Activated naive CD4-positive, alpha-beta T cell treated with anti-CD3 and anti-CD28 coated beads, Interleukin-2, amount 50 U/mL, for 24 hours (primary cell): ENCODE data around the gene PTRH1.

Experiments
- H3K27ac Mint-ChIP-seq: one replicate; pipeline ENCODE4 v1.8.0; 2021; ENCODE audit warnings: mild to moderate bottlenecking, mixed read lengths
- H3K27me3 Mint-ChIP-seq: one replicate; pipeline ENCODE4 v1.8.0; 2021; ENCODE audit warnings: mixed read lengths
- H3K36me3 Mint-ChIP-seq: one replicate; pipeline ENCODE4 v1.8.0; 2021; ENCODE audit warnings: mixed read lengths
- H3K4me1 Mint-ChIP-seq: one replicate; pipeline ENCODE4 v1.8.0; 2021; ENCODE audit warnings: mixed read lengths
- H3K4me3 Mint-ChIP-seq: one replicate; pipeline ENCODE4 v1.8.0; 2021; ENCODE audit warnings: mild to moderate bottlenecking, mixed read lengths
- H3K9me3 Mint-ChIP-seq: one replicate; pipeline ENCODE4 v1.8.0; 2021; ENCODE audit warnings: mixed read lengths

PTRH1 gene

GRCh38 chr9:127749090-127749787 lies 33.8 kb upstream of the PTRH1 start:
- H3K27me3 Mint-ChIP-seq: no peaks in the 10 kb centered on the region
- H3K27ac Mint-ChIP-seq: no peak overlapping the region
- peaks cover 25% of the 10 kb centered on the region for H3K4me1 Mint-ChIP-seq
- H3K4me3 Mint-ChIP-seq: no peak overlapping the region
- no peaks in the 10 kb centered on the region for H3K9me3 Mint-ChIP-seq
- H3K36me3 Mint-ChIP-seq: no peaks in the 10 kb centered on the region

GRCh38 chr9:127746959-127747569 lies 31.6 kb upstream of the PTRH1 start:
- Mint-ChIP-seq H3K9me3 (no peaks in the 10 kb centered on the region), H3K27me3 (no peaks in the 10 kb centered on the region), H3K27ac (no peak overlapping the region), H3K36me3 (no peaks in the 10 kb centered on the region), H3K4me3 (peak overlapping the region; percentile 47), H3K4me1 (peaks cover 17% of the 10 kb centered on the region)

- peaks cover 1% of the 10 kb centered on the region for H3K36me3 Mint-ChIP-seq
Measured at GRCh38 chr9:127744398-127745110, 29.1 kb upstream of the PTRH1 start.

GRCh38 chr9:127742435-127743088 lies 27.1 kb upstream of the PTRH1 start:
- no peak overlapping the region for H3K4me3 Mint-ChIP-seq
- peaks cover 8% of the 10 kb centered on the region for H3K4me1 Mint-ChIP-seq
- no peak overlapping the region for H3K27ac Mint-ChIP-seq
- H3K36me3 Mint-ChIP-seq: peaks cover 1% of the 10 kb centered on the region
- H3K27me3 Mint-ChIP-seq: no peaks in the 10 kb centered on the region
- no peaks in the 10 kb centered on the region for H3K9me3 Mint-ChIP-seq

More at GRCh38 chr9:127744398-127745110, 29.1 kb upstream of the PTRH1 start:
- Mint-ChIP-seq H3K4me3 (no peak overlapping the region), H3K27ac (no peak overlapping the region), H3K4me1 (peaks cover 12% of the 10 kb centered on the region), H3K9me3 (no peaks in the 10 kb centered on the region), H3K27me3 (no peaks in the 10 kb centered on the region)

- peaks cover 4% of the 10 kb centered on the region for H3K4me1 Mint-ChIP-seq
- H3K36me3 Mint-ChIP-seq: peaks cover 1% of the 10 kb centered on the region
- H3K27ac Mint-ChIP-seq: no peak overlapping the region
- H3K9me3 Mint-ChIP-seq: no peaks in the 10 kb centered on the region
- no peak overlapping the region for H3K4me3 Mint-ChIP-seq
- no peaks in the 10 kb centered on the region for H3K27me3 Mint-ChIP-seq
Measured at GRCh38 chr9:127741831-127742434, 26.5 kb upstream of the PTRH1 start.

GRCh38 chr9:127739614-127740330 lies 24.3 kb upstream of the PTRH1 start:
- Mint-ChIP-seq H3K27me3 (no peaks in the 10 kb centered on the region), H3K36me3 (peaks cover 1% of the 10 kb centered on the region), H3K4me1 (peaks cover 5% of the 10 kb centered on the region), H3K9me3 (no peaks in the 10 kb centered on the region), H3K27ac (no peak overlapping the region), H3K4me3 (no peak overlapping the region)

- Mint-ChIP-seq H3K4me3 (no peak overlapping the region), H3K27me3 (no peaks in the 10 kb centered on the region), H3K4me1 (peaks cover 11% of the 10 kb centered on the region), H3K9me3 (no peaks in the 10 kb centered on the region), H3K27ac (no peak overlapping the region), H3K36me3 (peaks cover 1% of the 10 kb centered on the region)
Measured at GRCh38 chr9:127738666-127739065, 23.2 kb upstream of the PTRH1 start.

- Mint-ChIP-seq H3K27ac (peak overlapping the region; percentile 89), H3K27me3 (no peaks in the 10 kb centered on the region), H3K36me3 (no peaks in the 10 kb centered on the region), H3K4me1 (peaks cover 13% of the 10 kb centered on the region), H3K4me3 (peak overlapping the region; percentile 89), H3K9me3 (no peaks in the 10 kb centered on the region)
Measured at GRCh38 chr9:127735530-127736185, 20.2 kb upstream of the PTRH1 start.

- H3K27ac Mint-ChIP-seq: peak within 1 kb of the TSS; percentile 89
- H3K36me3 Mint-ChIP-seq: no peaks in the 10 kb centered on the region
- no peaks in the 10 kb centered on the region for H3K27me3 Mint-ChIP-seq
- H3K4me3 Mint-ChIP-seq: peak within 1 kb of the TSS; percentile 89
- H3K4me1 Mint-ChIP-seq: peaks cover 13% of the 10 kb centered on the region
- no peaks in the 10 kb centered on the region for H3K9me3 Mint-ChIP-seq
Measured at GRCh38 chr9:127734747-127735529, 19.5 kb upstream of the PTRH1 start, which contains the start of gene TOR2A. Gene TOR2A, minus strand, starts transcription at chr9:127735294. Its CDS starts 24 bp downstream, at chr9:127735270.

- Mint-ChIP-seq H3K36me3 (no peaks in the 10 kb centered on the region), H3K27ac (peak overlapping the region; percentile 65), H3K9me3 (no peaks in the 10 kb centered on the region), H3K4me3 (peak overlapping the region; percentile 89), H3K27me3 (no peaks in the 10 kb centered on the region), H3K4me1 (peaks cover 13% of the 10 kb centered on the region)
Measured at GRCh38 chr9:127734247-127734746, 18.8 kb upstream of the PTRH1 start.

GRCh38 chr9:127733614-127734013 lies 18.2 kb upstream of the PTRH1 start:
- Mint-ChIP-seq H3K36me3 (no peaks in the 10 kb centered on the region), H3K27ac (peak overlapping the region; percentile 12), H3K4me1 (peaks cover 13% of the 10 kb centered on the region), H3K9me3 (no peaks in the 10 kb centered on the region), H3K4me3 (peak overlapping the region; percentile 89), H3K27me3 (no peaks in the 10 kb centered on the region)

- H3K27ac Mint-ChIP-seq: peak overlapping the region; percentile 41
- no peaks in the 10 kb centered on the region for H3K27me3 Mint-ChIP-seq
- no peaks in the 10 kb centered on the region for H3K36me3 Mint-ChIP-seq
- no peaks in the 10 kb centered on the region for H3K9me3 Mint-ChIP-seq
- H3K4me3 Mint-ChIP-seq: no peak overlapping the region
- H3K4me1 Mint-ChIP-seq: peaks cover 13% of the 10 kb centered on the region
Measured at GRCh38 chr9:127732444-127732843, 17.0 kb upstream of the PTRH1 start.

- Mint-ChIP-seq H3K9me3 (no peaks in the 10 kb centered on the region), H3K4me3 (no peak overlapping the region), H3K27ac (no peak overlapping the region), H3K36me3 (no peaks in the 10 kb centered on the region), H3K4me1 (peaks cover 13% of the 10 kb centered on the region), H3K27me3 (no peaks in the 10 kb centered on the region)
Measured at GRCh38 chr9:127731938-127732337, 16.5 kb upstream of the PTRH1 start.
